Astrocyte of the spinal cord (primary cell): ENCODE results near the gene CAMK2D.
A peak's percentile ranks its signal among the peaks of the same experiment; 100 is the strongest.
"Not testable (repeated sequence)": the region's sequence is repeated elsewhere in the genome, so short reads cannot be mapped to it uniquely, and the experiment has no call there.

Experiments
- DNase-seq: peaks from one replicate; pipeline ENCODE4 v3.0.0; 2011; ENCODE audit warnings: low read depth, low spot score
- H3K4me3 ChIP-seq: 2 replicates; pipeline ENCODE4 v1.5.1; 2011; ENCODE audit warnings: low read depth, mild to moderate bottlenecking, low read length, moderate library complexity
- in situ Hi-C: cut with HindIII; loops from 2 replicates; pipeline ENCODE4 v1.10.0; 2017; ENCODE audit warnings: low sequenced_read_pairs
- TF ChIP-seq, protein P1 (sequence below): IDR thresholded peaks from 2 replicates; pipeline ENCODE4 v1.5.1; 2012; ENCODE audit warnings: low read depth, mild to moderate bottlenecking, low read length, inconsistent platforms

The CAMK2D gene

GRCh38 chr4:113707048-113707447 is 54.5 kb downstream of the CAMK2D start:
- DNase-seq = peak; percentile 52
- in situ Hi-C loops = no loop called here
- TF ChIP-seq, protein P1, sequence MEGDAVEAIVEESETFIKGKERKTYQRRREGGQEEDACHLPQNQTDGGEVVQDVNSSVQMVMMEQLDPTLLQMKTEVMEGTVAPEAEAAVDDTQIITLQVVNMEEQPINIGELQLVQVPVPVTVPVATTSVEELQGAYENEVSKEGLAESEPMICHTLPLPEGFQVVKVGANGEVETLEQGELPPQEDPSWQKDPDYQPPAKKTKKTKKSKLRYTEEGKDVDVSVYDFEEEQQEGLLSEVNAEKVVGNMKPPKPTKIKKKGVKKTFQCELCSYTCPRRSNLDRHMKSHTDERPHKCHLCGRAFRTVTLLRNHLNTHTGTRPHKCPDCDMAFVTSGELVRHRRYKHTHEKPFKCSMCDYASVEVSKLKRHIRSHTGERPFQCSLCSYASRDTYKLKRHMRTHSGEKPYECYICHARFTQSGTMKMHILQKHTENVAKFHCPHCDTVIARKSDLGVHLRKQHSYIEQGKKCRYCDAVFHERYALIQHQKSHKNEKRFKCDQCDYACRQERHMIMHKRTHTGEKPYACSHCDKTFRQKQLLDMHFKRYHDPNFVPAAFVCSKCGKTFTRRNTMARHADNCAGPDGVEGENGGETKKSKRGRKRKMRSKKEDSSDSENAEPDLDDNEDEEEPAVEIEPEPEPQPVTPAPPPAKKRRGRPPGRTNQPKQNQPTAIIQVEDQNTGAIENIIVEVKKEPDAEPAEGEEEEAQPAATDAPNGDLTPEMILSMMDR = no peak
- H3K4me3 ChIP-seq = no peak overlapping the region

GRCh38 chr4:113705097-113705496 is 56.4 kb downstream of the CAMK2D start:
- H3K4me3 ChIP-seq, in situ Hi-C loops, DNase-seq: not testable (repeated sequence)

- peak; percentile 43 for DNase-seq
- in situ Hi-C loops, H3K4me3 ChIP-seq: not testable (repeated sequence)
These were observed 58.9 kb downstream of the CAMK2D start for GRCh38 chr4:113702596-113702995.

DNA sequence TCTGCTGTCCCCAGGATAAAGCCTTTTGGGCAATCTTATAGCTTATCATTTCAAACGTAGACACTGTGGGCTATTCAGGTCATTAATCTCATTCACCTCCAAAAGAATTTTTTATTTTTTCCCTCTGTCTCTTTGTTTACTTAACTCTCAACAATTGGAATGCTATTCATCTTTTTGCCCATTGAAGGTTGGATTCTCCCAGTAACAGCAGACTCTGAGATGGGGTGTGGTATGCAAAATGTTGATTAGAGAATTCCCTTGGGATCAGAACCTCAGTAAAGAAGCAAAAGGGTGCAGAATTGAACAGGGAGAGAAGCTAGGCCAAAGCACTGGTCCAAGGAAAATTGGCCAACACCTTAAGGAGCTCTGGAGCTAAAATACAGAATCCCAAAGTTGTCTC is 60.4 kb downstream of the CAMK2D start:
- H3K4me3 ChIP-seq = no peak overlapping the region
- in situ Hi-C loops = no loop called here
- no peak for DNase-seq
- TF ChIP-seq, protein P1 = no peak

DNA sequence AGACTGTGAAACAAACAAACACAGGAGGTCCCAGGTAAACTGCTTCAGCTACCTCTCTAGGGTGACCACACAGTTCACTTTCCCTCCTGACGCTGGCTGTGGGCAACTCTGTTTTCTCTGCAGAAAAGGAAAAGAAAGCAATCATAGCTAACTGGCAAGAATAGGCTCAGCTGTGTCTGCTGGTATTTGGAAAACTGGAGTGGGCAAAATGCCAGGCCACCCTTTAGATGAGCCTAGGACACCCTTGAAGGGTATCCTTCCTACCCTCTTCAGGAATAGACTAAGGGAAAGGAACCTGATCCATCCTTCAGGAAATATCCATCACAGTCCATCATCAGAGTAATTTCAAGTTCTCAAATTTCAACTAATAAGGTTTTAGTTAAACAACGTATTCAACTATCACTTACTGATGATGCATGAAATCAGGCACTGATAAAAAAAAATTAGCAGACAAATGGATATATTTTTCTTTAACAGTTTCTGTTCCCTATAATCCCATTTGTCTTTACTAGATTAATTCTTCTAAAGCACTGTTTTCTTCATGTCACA is 60.9 kb downstream of the CAMK2D start:
- in situ Hi-C loops = no loop called here
- TF ChIP-seq, protein P1 = no peak
- DNase-seq = no peak

DNA sequence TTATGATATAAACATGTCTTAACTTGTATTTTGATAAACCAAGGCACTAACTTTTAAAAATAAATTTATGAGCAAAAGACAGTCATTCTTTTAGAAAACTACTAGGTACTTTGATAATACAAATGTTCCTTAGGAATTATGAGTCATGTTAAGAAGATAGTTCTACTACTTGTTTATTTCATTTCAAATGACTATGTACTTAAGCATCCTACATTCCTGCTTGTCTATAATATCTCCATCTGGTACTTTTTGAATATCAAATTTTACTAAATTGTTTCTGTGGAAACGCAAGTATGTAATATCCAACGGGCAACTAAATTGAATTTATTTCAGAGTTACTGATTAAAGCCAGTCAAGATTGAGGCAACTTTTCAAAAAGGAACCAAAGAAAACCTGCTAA is 61.8 kb downstream of the CAMK2D start:
- in situ Hi-C loops = no loop called here
- no peak for DNase-seq
- TF ChIP-seq, protein P1 = no peak
- no peak overlapping the region for H3K4me3 ChIP-seq

More for the DNA sequence above, 60.9 kb downstream of the CAMK2D start:
- no peak overlapping the region for H3K4me3 ChIP-seq

DNA sequence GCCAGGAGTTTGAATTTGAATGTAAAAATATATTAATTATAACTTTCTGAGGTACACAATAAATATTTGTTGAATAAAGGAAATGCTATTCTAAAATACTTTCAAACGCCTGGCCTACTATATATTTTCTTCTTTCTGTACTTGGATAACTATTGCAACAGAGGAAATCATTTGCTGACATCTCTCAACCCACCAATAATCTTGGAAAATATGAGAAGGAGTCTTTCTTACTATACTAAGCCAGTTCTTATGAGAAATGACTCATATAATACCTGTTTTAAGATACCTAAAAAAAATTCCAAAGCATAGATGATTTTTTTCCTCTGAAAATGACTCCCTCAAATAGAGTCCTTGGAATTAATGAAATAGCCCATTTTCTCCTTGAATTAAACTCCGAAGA is 64.1 kb downstream of the CAMK2D start:
- H3K4me3 ChIP-seq = no peak overlapping the region
- TF ChIP-seq, protein P1 = no peak
- in situ Hi-C loops = no loop called here
- no peak for DNase-seq
